GM12878 (cell line): ENCODE data around the gene SLC23A2. TPM values are rescaled to one million over a fixed set of nuclear protein-coding genes. Genes with fewer than 3 reads are reported as not detected.

Experiments
- ATAC-seq: fragments of 200-7000 bp; cut with Tn5 transposase; 3 replicates; pipeline ENCODE4 v1.9.1; 2020; ENCODE audit warnings: mild to moderate bottlenecking, moderate library complexity
- BruUV-seq: library from RNA; stranded (reverse); fragments of 400-500 nt; replicated peaks from 2 replicates; lab custom pipeline; 2021; lab: Mats Ljungman, UMichigan
- CTCF ChIA-PET: fragments of 300-600 bp; sonication (Branson Sonifier 250); formaldehyde crosslinking; extraction: SDS; loops from one replicate; lab custom pipeline; 2021; ENCODE audit warnings: inconsistent platforms; lab: Yijun Ruan, JAX
- POLR2A ChIA-PET: fragments of 350-600 bp; formaldehyde crosslinking; extraction: SDS; loops from one replicate; lab custom pipeline; 2021; ENCODE audit warnings: inconsistent platforms; lab: Charles Lee
- RAD21 ChIA-PET: fragments of 300-600 bp; sonication (Branson Sonifier 250); formaldehyde crosslinking; loops from one replicate; lab custom pipeline; 2023; ENCODE audit warnings: antibody characterized with exemption; ENCODE audit not compliant: unreplicated experiment; lab: Charles Lee
- SMC1A ChIA-PET: fragments of 300-600 bp; sonication (Branson Sonifier 250); formaldehyde crosslinking; loops from one replicate; lab custom pipeline; 2023; ENCODE audit not compliant: unreplicated experiment, uncharacterized antibody; lab: Charles Lee
- DNase-seq: peaks from one replicate; pipeline ENCODE4 v3.0.0-alpha.2; 2011; ENCODE audit warnings: low read depth, low spot score
- FAIRE-seq: peaks from 3 replicates; lab custom pipeline; 2011; peaks lifted over from hg19 to GRCh38; lab: Jason Lieb, UNC
- H2AFZ ChIP-seq: 2 replicates; pipeline ENCODE4 v1.6.0; 2011; ENCODE audit warnings: low read depth, low read length, control low read depth; ENCODE audit not compliant: control insufficient read depth
- H3K27ac ChIP-seq: 2 replicates; pipeline ENCODE4 v1.5.1; 2011; ENCODE audit warnings: control low read depth; ENCODE audit not compliant: control insufficient read depth, insufficient read depth
- H3K27me3 ChIP-seq, 2 experiments: replicated peaks in 1 of 2; 2 replicates each; pipeline versions ENCODE4 v1.6.0 to v1.6.1; 2011; ENCODE audit warnings: low read length in 1 of 2; ENCODE audit not compliant: control insufficient read depth in 2 of 2, insufficient read depth in 2 of 2
- H3K36me3 ChIP-seq, 2 experiments: 2 replicates each; pipeline ENCODE4 v1.5.1; 2011; ENCODE audit warnings: low read length in 1 of 2; ENCODE audit not compliant: control insufficient read depth in 2 of 2, insufficient read depth in 2 of 2
- H3K4me1 ChIP-seq: 2 replicates; pipeline ENCODE4 v1.6.1; 2011; ENCODE audit warnings: mild to moderate bottlenecking, low read length, moderate library complexity, mixed read lengths; ENCODE audit not compliant: control insufficient read depth, insufficient read depth
- H3K4me2 ChIP-seq: 2 replicates; pipeline ENCODE4 v1.6.0; 2011; ENCODE audit warnings: control low read depth; ENCODE audit not compliant: control insufficient read depth, insufficient read depth
- H3K4me3 ChIP-seq: fragments of 200-600 bp; sonication (generic); 2 replicates; pipeline ENCODE4 v1.5.1; 2016
- H3K79me2 ChIP-seq: 2 replicates; pipeline ENCODE4 v1.6.0; 2011; ENCODE audit warnings: low read length; ENCODE audit not compliant: control insufficient read depth, insufficient read depth
- H3K9ac ChIP-seq: 2 replicates; pipeline ENCODE4 v1.8.0; 2011; ENCODE audit warnings: low read length, control low read depth, mixed read lengths; ENCODE audit not compliant: control insufficient read depth, insufficient read depth
- H3K9me3 ChIP-seq: replicated peaks from 3 replicates; pipeline ENCODE4 v1.5.1; 2011; ENCODE audit warnings: mild to moderate bottlenecking, low read length; ENCODE audit not compliant: control insufficient read depth, insufficient read depth
- H4K20me1 ChIP-seq: 2 replicates; pipeline ENCODE4 v1.6.0; 2011; ENCODE audit not compliant: control insufficient read depth, insufficient read depth
- EGR1 ChIP-seq, 2 experiments: IDR thresholded peaks; 1 replicate in 1 of 2; 2 replicates in 1 of 2; pipeline ENCODE4 v1.6.1; 2011 to 2012; ENCODE audit warnings: low read depth in 2 of 2, low read length in 2 of 2, borderline replicate concordance in 1 of 2, mild to moderate bottlenecking in 1 of 2, moderate library complexity in 1 of 2
- IKZF2 ChIP-seq, 2 experiments: fragments of 450-650 bp; IDR thresholded peaks; 2 replicates each; pipeline ENCODE4 v1.6.1; 2017; ENCODE audit warnings: mild to moderate bottlenecking in 2 of 2, moderate library complexity in 2 of 2
- NR2F1 ChIP-seq: fragments of 450-650 bp; conservative IDR thresholded peaks from 2 replicates; pipeline ENCODE4 v1.6.1; 2017; ENCODE audit warnings: mild to moderate bottlenecking
- POU2F2 ChIP-seq: IDR thresholded peaks from 3 replicates; pipeline ENCODE4 v1.6.1; 2011; ENCODE audit warnings: low read depth, mild to moderate bottlenecking, low read length, borderline replicate concordance
- RB1 ChIP-seq: fragments of 450-650 bp; formaldehyde crosslinking; IDR thresholded peaks from 2 replicates; pipeline ENCODE4 v1.6.1; 2017; ENCODE audit warnings: mild to moderate bottlenecking, borderline replicate concordance
- SPI1 ChIP-seq: IDR thresholded peaks from 2 replicates; pipeline ENCODE4 v1.6.1; 2011; ENCODE audit warnings: low read depth, mild to moderate bottlenecking, low read length, moderate library complexity, borderline replicate concordance; ENCODE audit not compliant: insufficient read depth
- TAF1 ChIP-seq: IDR thresholded peaks from 2 replicates; pipeline ENCODE4 v1.6.1; 2011; ENCODE audit warnings: mild to moderate bottlenecking, low read depth, low read length, borderline replicate concordance
- TCF12 ChIP-seq: IDR thresholded peaks from 2 replicates; pipeline ENCODE4 v1.6.1; 2011; ENCODE audit warnings: low read depth, mild to moderate bottlenecking, low read length
- TCF3 ChIP-seq: IDR thresholded peaks from 2 replicates; pipeline ENCODE4 v1.6.1; 2012; ENCODE audit warnings: low read depth, mild to moderate bottlenecking, low read length, borderline replicate concordance; ENCODE audit not compliant: insufficient read depth
- WGBS: methylation state at CpG from one replicate; pipeline ENCODE4 v1.1.6; 2016; ENCODE audit warnings: low lambda C conversion rate; ENCODE audit not compliant: insufficient replicate concordance, insufficient coverage; ENCODE audit errors: missing lambda C conversion rate; 5-methylcytosine and 5-hydroxymethylcytosine counted together
- in situ Hi-C: fragments of 300-500 bp; cut with MboI; formaldehyde crosslinking; loops from 9 replicates; pipeline ENCODE4 v1.14.3; 2018; ENCODE audit warnings: mixed read lengths
- intact Hi-C: fragments of 100-400 bp; cut with micrococcal nuclease; formaldehyde crosslinking; loops from one replicate; pipeline ENCODE4 v1.14.2; 2022; ENCODE audit not compliant: unreplicated experiment
- polyA plus RNA-seq, 11 experiments: library from polyadenylated mRNA; depleted of rRNA in 4 of 11; unstranded in 6 of 11; stranded (reverse) in 5 of 11; fragments of >200 nt; fragmentation: Nextera tagmentation in 4 of 11; fragmentation: Illumina TruSeq in 1 of 11; extraction: Ambion mirVana in 4 of 11; extraction: Trizol in 1 of 11; gene quantifications; 1 replicate in 1 of 11; 2 replicates in 10 of 11; pipeline versions ENCODE4 v1.2.1 to v1.2.3, GENCODE V29; 2011 to 2016; ENCODE audit warnings: inconsistent platforms in 2 of 11, missing spikeins in 2 of 11, low read depth in 1 of 11
- total RNA-seq, 4 experiments: library from RNA; depleted of rRNA in 3 of 4; stranded (reverse); fragments of >200 nt in 3 of 4; fragmentation: Illumina TruSeq in 1 of 4; extraction: Trizol in 1 of 4; gene quantifications; 2 replicates each; pipeline versions ENCODE4 v1.2.1 to v1.2.3, GENCODE V29; 2013 to 2021
- TF ChIP-seq, protein P1 (sequence below): IDR thresholded peaks from 2 replicates; pipeline ENCODE4 v1.6.1; 2012; ENCODE audit warnings: mild to moderate bottlenecking, low read depth, low read length

SLC23A2 gene
- total and polyA plus RNA-seq, 10 of the 15 experiments (the other 5 are each of a cell fraction or from before 2014, with no cell fraction given) = 4.4 to 56.1 (median 35.5) TPM

- Histone ChIP-seq H4K20me1 (no peaks in the 10 kb centered on the region), H3K4me2 (peak overlapping the region; percentile 97), H3K9ac (peak overlapping the region; percentile 99), H3K4me3 (peak overlapping the region; percentile 71), H3K36me3 (peaks cover 0 to 6% of the 10 kb centered on the region in 2 experiments; a peak in 1 of 4 replicates), H3K27me3 (no peaks in the 10 kb centered on the region), H3K9me3 (no peaks in the 10 kb centered on the region), H2AFZ (no peak overlapping the region), H3K27ac (peak overlapping the region; percentile 98), H3K4me1 (peaks cover 73% of the 10 kb centered on the region), H3K79me2 (peaks cover 33% of the 10 kb centered on the region)
- ATAC-seq (peak; percentile 10), FAIRE-seq (no peak), DNase-seq (no peak)
- 0% methylated on average over 7 of the region's 7 CpGs for WGBS
- TF ChIP-seq TCF12 (peak; percentile 55; the same call in 1 of the 2 replicates), POU2F2 (peak; percentile 18; the same call in 1 of the 3 replicates), NR2F1 (0 out of 2 replicates have a peak, but pooled peaks have one; percentile 9), TCF3 (no peak), RB1 (no peak), EGR1 (IDR thresholded peaks at IDR 0.05; ENCODE audit: borderline replicate concordance in 1 of 2, low read depth in 2 of 2, low read length in 2 of 2) (0 out of 3 replicates have a peak, but pooled peaks of 1 of the 2 experiments have one; percentile 10), TAF1 (0 out of 2 replicates have a peak, but pooled peaks have one; percentile 42), SPI1 (peak; percentile 18; the same call in 1 of the 2 replicates), IKZF2 (IDR thresholded peaks at IDR 0.05) (no peak)
- TF ChIP-seq, protein P1, sequence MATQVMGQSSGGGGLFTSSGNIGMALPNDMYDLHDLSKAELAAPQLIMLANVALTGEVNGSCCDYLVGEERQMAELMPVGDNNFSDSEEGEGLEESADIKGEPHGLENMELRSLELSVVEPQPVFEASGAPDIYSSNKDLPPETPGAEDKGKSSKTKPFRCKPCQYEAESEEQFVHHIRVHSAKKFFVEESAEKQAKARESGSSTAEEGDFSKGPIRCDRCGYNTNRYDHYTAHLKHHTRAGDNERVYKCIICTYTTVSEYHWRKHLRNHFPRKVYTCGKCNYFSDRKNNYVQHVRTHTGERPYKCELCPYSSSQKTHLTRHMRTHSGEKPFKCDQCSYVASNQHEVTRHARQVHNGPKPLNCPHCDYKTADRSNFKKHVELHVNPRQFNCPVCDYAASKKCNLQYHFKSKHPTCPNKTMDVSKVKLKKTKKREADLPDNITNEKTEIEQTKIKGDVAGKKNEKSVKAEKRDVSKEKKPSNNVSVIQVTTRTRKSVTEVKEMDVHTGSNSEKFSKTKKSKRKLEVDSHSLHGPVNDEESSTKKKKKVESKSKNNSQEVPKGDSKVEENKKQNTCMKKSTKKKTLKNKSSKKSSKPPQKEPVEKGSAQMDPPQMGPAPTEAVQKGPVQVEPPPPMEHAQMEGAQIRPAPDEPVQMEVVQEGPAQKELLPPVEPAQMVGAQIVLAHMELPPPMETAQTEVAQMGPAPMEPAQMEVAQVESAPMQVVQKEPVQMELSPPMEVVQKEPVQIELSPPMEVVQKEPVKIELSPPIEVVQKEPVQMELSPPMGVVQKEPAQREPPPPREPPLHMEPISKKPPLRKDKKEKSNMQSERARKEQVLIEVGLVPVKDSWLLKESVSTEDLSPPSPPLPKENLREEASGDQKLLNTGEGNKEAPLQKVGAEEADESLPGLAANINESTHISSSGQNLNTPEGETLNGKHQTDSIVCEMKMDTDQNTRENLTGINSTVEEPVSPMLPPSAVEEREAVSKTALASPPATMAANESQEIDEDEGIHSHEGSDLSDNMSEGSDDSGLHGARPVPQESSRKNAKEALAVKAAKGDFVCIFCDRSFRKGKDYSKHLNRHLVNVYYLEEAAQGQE = no peak
- BruUV-seq = no TSS peak
- in situ Hi-C loops (loop anchor here (5.0 kb wide), 1 partner anchor 270 kb away; no protein-coding TSS in a partner anchor), intact Hi-C loops (loop anchor here (5.0 kb wide), 3 partner anchors 135 to 310 kb away; no protein-coding TSS in a partner anchor)
- SMC1A ChIA-PET = interaction anchor here (0.7 to 4.0 kb wide), 9 partner anchors 27 to 380 kb away, joined by 3 to 19 read pairs (median 4); no protein-coding TSS in a partner anchor
- POLR2A ChIA-PET = interaction anchor here (0.5 to 1.5 kb wide), 3 partner anchors 305 to 314 kb away, joined by 3 to 9 read pairs (median 5); partner anchors contain the start of gene CDS2
- RAD21 ChIA-PET = interaction anchor here (0.8 to 3.4 kb wide), 7 partner anchors 93 to 314 kb away, joined by 3 to 14 read pairs (median 5); partner anchors contain the start of gene CDS2
- CTCF ChIA-PET = interaction anchor here (0.9 to 2.6 kb wide), 8 partner anchors 16 to 314 kb away, joined by 3 to 11 read pairs (median 3); partner anchors contain the start of gene CDS2
These were observed 188.7 kb downstream of the SLC23A2 start for GRCh38 chr20:4812641-4813075.
